Right lobe of liver (tissue), 4 donors: ENCODE data around the gene KISS1R.

Experiments
- POLR2A ChIP-seq: fragments of 450-650 bp; IDR thresholded peaks from one replicate; pipeline ENCODE4 v1.6.1; 2017; ENCODE audit warnings: antibody characterized with exemption, mild to moderate bottlenecking
- TF ChIP-seq, protein P1 (sequence below), 4 donors: fragments of 200-600 bp in 3 of 4; fragments of 450-650 bp in 1 of 4; IDR thresholded peaks; one replicate each; pipeline versions ENCODE4 v1.5.1 to v1.8.0; 2016 to 2022; ENCODE audit warnings: antibody characterized with exemption in 4 of 4, mild to moderate bottlenecking in 2 of 4
- donor health status: DM: no; HTN: no; CAD: no.
- donor health status: DM: no; HTN: no; CAD: no.
- donor health status: DM: no; HTN: yes; CAD: no.

DNA sequence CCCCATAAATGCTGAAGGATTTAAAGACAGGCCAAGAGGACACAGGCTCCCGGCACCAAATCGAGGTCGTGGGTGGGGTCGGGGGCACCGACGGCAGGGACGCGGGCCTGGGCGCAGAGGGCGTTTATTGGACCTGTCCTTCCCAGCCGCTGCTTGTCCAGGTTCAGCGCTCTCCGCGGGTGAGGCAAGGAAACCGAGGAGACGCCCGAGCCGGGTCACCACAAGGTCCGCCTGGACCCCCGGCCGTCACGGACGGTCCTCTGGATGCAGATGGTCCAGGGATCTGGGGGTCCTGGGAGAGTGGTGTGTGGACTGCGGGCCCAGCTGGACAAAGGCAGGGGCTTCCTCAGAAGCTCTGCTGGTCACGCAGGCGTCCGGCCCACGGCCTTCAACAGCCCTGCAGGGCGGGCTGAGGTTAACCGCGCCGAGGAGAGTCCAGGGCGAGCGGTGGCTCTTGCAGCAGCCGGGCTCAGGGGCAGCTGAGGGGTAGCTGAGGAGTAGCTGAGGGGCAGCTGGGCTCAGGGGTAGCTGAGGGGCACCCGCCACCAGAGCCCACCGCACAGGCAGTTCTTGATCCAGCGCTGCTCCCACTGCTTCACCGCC, 49.2 kb upstream of the KISS1R start:
- TF ChIP-seq POLR2A = no peak
- TF ChIP-seq, protein P1, sequence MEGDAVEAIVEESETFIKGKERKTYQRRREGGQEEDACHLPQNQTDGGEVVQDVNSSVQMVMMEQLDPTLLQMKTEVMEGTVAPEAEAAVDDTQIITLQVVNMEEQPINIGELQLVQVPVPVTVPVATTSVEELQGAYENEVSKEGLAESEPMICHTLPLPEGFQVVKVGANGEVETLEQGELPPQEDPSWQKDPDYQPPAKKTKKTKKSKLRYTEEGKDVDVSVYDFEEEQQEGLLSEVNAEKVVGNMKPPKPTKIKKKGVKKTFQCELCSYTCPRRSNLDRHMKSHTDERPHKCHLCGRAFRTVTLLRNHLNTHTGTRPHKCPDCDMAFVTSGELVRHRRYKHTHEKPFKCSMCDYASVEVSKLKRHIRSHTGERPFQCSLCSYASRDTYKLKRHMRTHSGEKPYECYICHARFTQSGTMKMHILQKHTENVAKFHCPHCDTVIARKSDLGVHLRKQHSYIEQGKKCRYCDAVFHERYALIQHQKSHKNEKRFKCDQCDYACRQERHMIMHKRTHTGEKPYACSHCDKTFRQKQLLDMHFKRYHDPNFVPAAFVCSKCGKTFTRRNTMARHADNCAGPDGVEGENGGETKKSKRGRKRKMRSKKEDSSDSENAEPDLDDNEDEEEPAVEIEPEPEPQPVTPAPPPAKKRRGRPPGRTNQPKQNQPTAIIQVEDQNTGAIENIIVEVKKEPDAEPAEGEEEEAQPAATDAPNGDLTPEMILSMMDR (IDR thresholded peaks at IDR 0.05) = no peak
